ENCODE results near the gene F2R. TPM values are rescaled to one million over a fixed set of nuclear protein-coding genes. Genes with fewer than 3 reads are reported as not detected.

F2R gene
- 52.5 TPM for polyA plus RNA-seq
- long read RNA-seq, donor 1, transcript F2R-201 (2 exons, 3,821 nt), result major isoform, 20 of 20 reads
- long read RNA-seq, donor 1, partial matches to known transcripts, result 0 of 20 reads
- long read RNA-seq, donor 1, other reads (novel, unspliced or antisense), result 0 of 20 reads
- long read RNA-seq, donor 2, transcript F2R-201 (2 exons, 3,821 nt), result major isoform, 62 of 63 reads
- long read RNA-seq, donor 2, partial matches to known transcripts, result 0 of 63 reads
- long read RNA-seq, donor 2, other reads (novel, unspliced or antisense), result 0 of 63 reads
- long read RNA-seq, donor 3, transcript F2R-201 (2 exons, 3,821 nt), result major isoform, 46 of 46 reads
- long read RNA-seq, donor 3, partial matches to known transcripts, result 0 of 46 reads
- long read RNA-seq, donor 3, other reads (novel, unspliced or antisense), result 0 of 46 reads
- long read RNA-seq, donor 4, partial matches to known transcripts, result 0 of 1 reads
- long read RNA-seq, donor 4, other reads (novel, unspliced or antisense), result 0 of 1 reads
- long read RNA-seq, donor 5, transcript F2R-201 (2 exons, 3,821 nt), result major isoform, 6 of 6 reads
- long read RNA-seq, donor 5, partial matches to known transcripts, result 0 of 6 reads
- long read RNA-seq, donor 5, other reads (novel, unspliced or antisense), result 0 of 6 reads
- long read RNA-seq, donor 6, transcript F2R-201 (2 exons, 3,821 nt), result major isoform, 33 of 84 reads
- long read RNA-seq, donor 6, partial matches to known transcripts, result 51 of 84 reads
- long read RNA-seq, donor 6, other reads (novel, unspliced or antisense), result 0 of 84 reads
- long read RNA-seq, donor 7, transcript F2R-201 (2 exons, 3,821 nt), result major isoform, 7 of 7 reads
- long read RNA-seq, donor 7, partial matches to known transcripts, result 0 of 7 reads
- long read RNA-seq, donor 7, other reads (novel, unspliced or antisense), result 0 of 7 reads
- long read RNA-seq, donor 8, transcript F2R-201 (2 exons, 3,821 nt), result major isoform, 43 of 43 reads
- long read RNA-seq, donor 8, partial matches to known transcripts, result 0 of 43 reads
- long read RNA-seq, donor 8, other reads (novel, unspliced or antisense), result 0 of 43 reads
- long read RNA-seq, donor 9, transcript F2R-201 (2 exons, 3,821 nt), result major isoform, 21 of 22 reads
- long read RNA-seq, donor 9, partial matches to known transcripts, result 0 of 22 reads
- long read RNA-seq, donor 9, other reads (novel, unspliced or antisense), result 0 of 22 reads
- long read RNA-seq, donor 10, transcript F2R-201 (2 exons, 3,821 nt), result major isoform, 36 of 36 reads
- long read RNA-seq, donor 10, partial matches to known transcripts, result 0 of 36 reads
- long read RNA-seq, donor 10, other reads (novel, unspliced or antisense), result 0 of 36 reads
- long read RNA-seq, donor 11, transcript F2R-201 (2 exons, 3,821 nt), result major isoform, 20 of 21 reads
- long read RNA-seq, donor 11, partial matches to known transcripts, result 0 of 21 reads
- long read RNA-seq, donor 11, other reads (novel, unspliced or antisense), result 0 of 21 reads

GRCh38 chr5:76715736-76716455, at the start of gene F2R:
Gene F2R, plus strand, starts transcription at chr5:76716126. Its CDS starts 182 bp downstream, at chr5:76716308.
- Histone ChIP-seq H3K4me1 (ENCODE audit: control insufficient read depth, insufficient read depth, low read length) (no peaks in the 10 kb centered on the region), H3K4me3 (ENCODE audit: low read length) (peak within 1 kb of the TSS; percentile 79), H3K36me3 (ENCODE audit: control insufficient read depth, insufficient read depth, low read length) (no peaks in the 10 kb centered on the region), H3K27me3 (ENCODE audit: control insufficient read depth, insufficient read depth, low read length) (peaks cover 14% of the 10 kb centered on the region), H3K9me3 (ENCODE audit: control insufficient read depth, low read depth, low read length) (peaks cover 4% of the 10 kb centered on the region), H3K27ac (ENCODE audit: low read length) (peak within 1 kb of the TSS; percentile 65)
- peak; percentile 60 to 80 for DNase-seq
- WGBS (ENCODE audit: insufficient coverage, low lambda C conversion rate), result no CpG with 5 or more reads among the region's 82 CpGs

- DNase-seq, result no peak
- Histone ChIP-seq H3K9me3 (ENCODE audit: control insufficient read depth, low read depth, low read length) (no peaks in the 10 kb centered on the region), H3K27me3 (ENCODE audit: control insufficient read depth, insufficient read depth, low read length) (no peaks in the 10 kb centered on the region), H3K4me3 (ENCODE audit: low read length) (no peak overlapping the region), H3K4me1 (ENCODE audit: control insufficient read depth, insufficient read depth, low read length) (no peaks in the 10 kb centered on the region), H3K36me3 (ENCODE audit: control insufficient read depth, insufficient read depth, low read length) (peaks cover 5% of the 10 kb centered on the region), H3K27ac (ENCODE audit: low read length) (no peak overlapping the region)
- no CpG with 5 or more reads among the region's 2 CpGs for WGBS (ENCODE audit: insufficient coverage, low lambda C conversion rate)
These were observed 48.4 kb upstream of the F2R start for GRCh38 chr5:76667495-76667894.

- no peak for DNase-seq
- WGBS (ENCODE audit: insufficient coverage, low lambda C conversion rate), result 100% methylated on average over 2 of the region's 5 CpGs
- H3K4me1 ChIP-seq (ENCODE audit: control insufficient read depth, insufficient read depth, low read length), result peaks cover 5% of the 10 kb centered on the region
- H3K36me3 ChIP-seq (ENCODE audit: control insufficient read depth, insufficient read depth, low read length), result peaks cover 3% of the 10 kb centered on the region
- H3K27me3 ChIP-seq (ENCODE audit: control insufficient read depth, insufficient read depth, low read length), result no peaks in the 10 kb centered on the region
- no peak overlapping the region for H3K27ac ChIP-seq (ENCODE audit: low read length)
- no peaks in the 10 kb centered on the region for H3K9me3 ChIP-seq (ENCODE audit: control insufficient read depth, low read depth, low read length)
- no peak overlapping the region for H3K4me3 ChIP-seq (ENCODE audit: low read length)
These were observed 46.7 kb upstream of the F2R start for GRCh38 chr5:76669245-76669644.

- no peak overlapping the region for H3K27ac ChIP-seq (ENCODE audit: low read length)
- no peak overlapping the region for H3K4me3 ChIP-seq (ENCODE audit: low read length)
- no CpG with 5 or more reads among the region's 3 CpGs for WGBS (ENCODE audit: insufficient coverage, low lambda C conversion rate)
- no peaks in the 10 kb centered on the region for H3K27me3 ChIP-seq (ENCODE audit: control insufficient read depth, insufficient read depth, low read length)
- H3K4me1 ChIP-seq (ENCODE audit: control insufficient read depth, insufficient read depth, low read length), result peaks cover 5% of the 10 kb centered on the region
- no peaks in the 10 kb centered on the region for H3K9me3 ChIP-seq (ENCODE audit: control insufficient read depth, low read depth, low read length)
- no peak for DNase-seq
- peaks cover 3% of the 10 kb centered on the region for H3K36me3 ChIP-seq (ENCODE audit: control insufficient read depth, insufficient read depth, low read length)
These were observed 45.4 kb upstream of the F2R start for GRCh38 chr5:76670508-76670907.

GRCh38 chr5:76672242-76672641, 43.7 kb upstream of the F2R start:
- no peak for DNase-seq
- 86% methylated on average over 1 of the region's 2 CpGs for WGBS (ENCODE audit: insufficient coverage, low lambda C conversion rate)
- Histone ChIP-seq H3K4me3 (ENCODE audit: low read length) (no peak overlapping the region), H3K27me3 (ENCODE audit: control insufficient read depth, insufficient read depth, low read length) (no peaks in the 10 kb centered on the region), H3K36me3 (ENCODE audit: control insufficient read depth, insufficient read depth, low read length) (peaks cover 3% of the 10 kb centered on the region), H3K9me3 (ENCODE audit: control insufficient read depth, low read depth, low read length) (no peaks in the 10 kb centered on the region), H3K4me1 (ENCODE audit: control insufficient read depth, insufficient read depth, low read length) (peaks cover 5% of the 10 kb centered on the region), H3K27ac (ENCODE audit: low read length) (no peak overlapping the region)

GRCh38 chr5:76673125-76673524, 42.8 kb upstream of the F2R start:
- H3K4me3 ChIP-seq (ENCODE audit: low read length), result no peak overlapping the region
- peak in 1 of 2 donors; percentile 60 for DNase-seq
- no peak overlapping the region for H3K27ac ChIP-seq (ENCODE audit: low read length)
- no peaks in the 10 kb centered on the region for H3K9me3 ChIP-seq (ENCODE audit: control insufficient read depth, low read depth, low read length)
- H3K36me3 ChIP-seq (ENCODE audit: control insufficient read depth, insufficient read depth, low read length), result peaks cover 3% of the 10 kb centered on the region
- H3K27me3 ChIP-seq (ENCODE audit: control insufficient read depth, insufficient read depth, low read length), result no peaks in the 10 kb centered on the region
- H3K4me1 ChIP-seq (ENCODE audit: control insufficient read depth, insufficient read depth, low read length), result peaks cover 5% of the 10 kb centered on the region

GRCh38 chr5:76674330-76675066, 41.4 kb upstream of the F2R start:
- no CpG with 5 or more reads among the region's 8 CpGs for WGBS (ENCODE audit: insufficient coverage, low lambda C conversion rate)
- no peaks in the 10 kb centered on the region for H3K27me3 ChIP-seq (ENCODE audit: control insufficient read depth, insufficient read depth, low read length)
- no peaks in the 10 kb centered on the region for H3K9me3 ChIP-seq (ENCODE audit: control insufficient read depth, low read depth, low read length)
- peak overlapping the region; percentile 11 for H3K27ac ChIP-seq (ENCODE audit: low read length)
- no peak overlapping the region for H3K4me3 ChIP-seq (ENCODE audit: low read length)
- H3K4me1 ChIP-seq (ENCODE audit: control insufficient read depth, insufficient read depth, low read length), result peaks cover 5% of the 10 kb centered on the region
- H3K36me3 ChIP-seq (ENCODE audit: control insufficient read depth, insufficient read depth, low read length), result no peaks in the 10 kb centered on the region
- DNase-seq, result no peak

GRCh38 chr5:76675364-76675763, 40.6 kb upstream of the F2R start:
- no peaks in the 10 kb centered on the region for H3K36me3 ChIP-seq (ENCODE audit: control insufficient read depth, insufficient read depth, low read length)
- WGBS (ENCODE audit: insufficient coverage, low lambda C conversion rate), result no CpG with 5 or more reads among the region's 1 CpG
- DNase-seq, result no peak
- no peak overlapping the region for H3K27ac ChIP-seq (ENCODE audit: low read length)
- H3K4me3 ChIP-seq (ENCODE audit: low read length), result no peak overlapping the region
- peaks cover 5% of the 10 kb centered on the region for H3K4me1 ChIP-seq (ENCODE audit: control insufficient read depth, insufficient read depth, low read length)
- no peaks in the 10 kb centered on the region for H3K9me3 ChIP-seq (ENCODE audit: control insufficient read depth, low read depth, low read length)
- no peaks in the 10 kb centered on the region for H3K27me3 ChIP-seq (ENCODE audit: control insufficient read depth, insufficient read depth, low read length)

- Histone ChIP-seq H3K27me3 (ENCODE audit: control insufficient read depth, insufficient read depth, low read length) (no peaks in the 10 kb centered on the region), H3K9me3 (ENCODE audit: control insufficient read depth, low read depth, low read length) (no peaks in the 10 kb centered on the region), H3K4me3 (ENCODE audit: low read length) (no peak overlapping the region), H3K27ac (ENCODE audit: low read length) (no peak overlapping the region), H3K36me3 (ENCODE audit: control insufficient read depth, insufficient read depth, low read length) (no peaks in the 10 kb centered on the region), H3K4me1 (ENCODE audit: control insufficient read depth, insufficient read depth, low read length) (peaks cover 5% of the 10 kb centered on the region)
- DNase-seq, result no peak
- 83% methylated on average over 1 of the region's 8 CpGs for WGBS (ENCODE audit: insufficient coverage, low lambda C conversion rate)
These were observed 38.0 kb upstream of the F2R start for GRCh38 chr5:76677849-76678472.
